Spleen (tissue), 11 donors: ENCODE results near the gene TMEM255B. TPM values are rescaled to one million over a fixed set of nuclear protein-coding genes. Genes with fewer than 3 reads are reported as not detected.

Source experiments
- DNase-seq: peaks from one replicate; pipeline ENCODE4 v3.0.0-alpha.2; 2020
- H3K27ac ChIP-seq, 8 donors: fragments of 200-600 bp; sonication (generic) in 7 of 8; 1 replicate in 4 of 8; 2 replicates in 4 of 8; pipeline versions ENCODE4 v1.5.0 to v1.8.0; 2016 to 2021; ENCODE audit warnings: inconsistent platforms in 4 of 8, mild to moderate bottlenecking in 4 of 8, moderate library complexity in 1 of 8
- H3K27me3 ChIP-seq, 7 donors: fragments of 200-600 bp; sonication (generic) in 6 of 7; replicated peaks in 1 of 7; 1 replicate in 4 of 7; 2 replicates in 3 of 7; pipeline versions ENCODE4 v1.5.0 to v1.8.0; 2016 to 2021; ENCODE audit warnings: inconsistent platforms in 3 of 7, mild to moderate bottlenecking in 1 of 7
- H3K36me3 ChIP-seq, 6 donors: fragments of 200-600 bp; sonication (generic) in 5 of 6; 1 replicate in 4 of 6; 2 replicates in 2 of 6; pipeline versions ENCODE4 v1.5.0 to v1.8.0; 2016 to 2021; ENCODE audit warnings: inconsistent platforms in 2 of 6
- H3K4me1 ChIP-seq, 6 donors: fragments of 200-600 bp; sonication (generic) in 5 of 6; 1 replicate in 3 of 6; 2 replicates in 3 of 6; pipeline versions ENCODE4 v1.5.0 to v1.8.0; 2016 to 2021; ENCODE audit warnings: inconsistent platforms in 3 of 6
- H3K4me3 ChIP-seq, 8 donors: fragments of 200-600 bp; sonication (generic) in 7 of 8; 1 replicate in 4 of 8; 2 replicates in 4 of 8; pipeline versions ENCODE4 v1.5.0 to v1.8.0; 2016 to 2021; ENCODE audit warnings: inconsistent platforms in 4 of 8, mild to moderate bottlenecking in 4 of 8, moderate library complexity in 2 of 8
- H3K9me3 ChIP-seq, 8 donors: fragments of 200-600 bp; sonication (generic) in 7 of 8; 1 replicate in 4 of 8; 2 replicates in 4 of 8; pipeline versions ENCODE4 v1.5.0 to v1.8.0; 2016 to 2021; ENCODE audit warnings: inconsistent platforms in 4 of 8
- CTCF ChIP-seq, 11 experiments: fragments of 200-600 bp in 7 of 11; fragments of 450-650 bp in 4 of 11; sonication (generic) in 4 of 11; IDR thresholded peaks in 8 of 11; conservative IDR thresholded peaks in 3 of 11; 1 replicate in 7 of 11; 2 replicates in 4 of 11; pipeline versions ENCODE4 v1.4.0 to v1.8.0; 2016 to 2021; ENCODE audit warnings: antibody characterized with exemption in 11 of 11, inconsistent platforms in 4 of 11, mild to moderate bottlenecking in 1 of 11
- POLR2A ChIP-seq, 3 donors: fragments of 450-650 bp; IDR thresholded peaks; one replicate each; pipeline ENCODE4 v1.5.1; 2017; ENCODE audit warnings: antibody characterized with exemption in 3 of 3, mild to moderate bottlenecking in 1 of 3
- POLR2AphosphoS5 ChIP-seq, 3 donors: sonication (generic); formaldehyde crosslinking; IDR thresholded peaks; one replicate each; pipeline ENCODE4 v1.5.1; 2017; ENCODE audit warnings: antibody characterized with exemption in 3 of 3
- WGBS, 5 donors: extraction: QIAGEN DNeasy Blood & Tissue Kit in 3 of 5; methylation state at CpG; one replicate each; pipeline versions ENCODE4 v1.1.5 to v1.1.7; 2013 to 2018; 5-methylcytosine and 5-hydroxymethylcytosine counted together
- intact Hi-C: fragments of 100-400 bp; cut with DNase I; formaldehyde crosslinking; loops from one replicate; pipeline ENCODE4 v1.15.0; 2023; ENCODE audit warnings: low total_unique reads
- polyA plus RNA-seq, 3 donors: library from polyadenylated mRNA; stranded (reverse); fragments of 200-250 nt; gene quantifications; one replicate each; pipeline ENCODE4 v1.2.1, GENCODE V29; 2013
- total RNA-seq, 7 donors: library from RNA; depleted of rRNA in 3 of 7; stranded (reverse); fragments of >200 nt in 3 of 7; fragmentation: NEBNext Ultra II Directional in 4 of 7; extraction: Animal tissue kit (Norgen Biotek cat#: 25700) in 4 of 7; gene quantifications; one replicate each; pipeline versions ENCODE4 v1.1.0 to v1.2.1, GENCODE V29; 2016 to 2021
- donor health status: healthy with polysubstance abuse.
- donor health status: DM: no; HTN: no; CAD: no; lungs with moderate emphysema.
- donor health status: DM: no; HTN: no; CAD: no.
- donor health status: Bipolar disorder and iron deficiency.
- donor health status: healthy.
- donor health status: DM: no; HTN: no; CAD: no.
- donor health status: DM: yes; HTN: yes; CAD: no.

The TMEM255B gene
- total and polyA plus RNA-seq, 10 donors, result 5.7 to 26.9 (median 12.3) TPM

- Histone ChIP-seq H3K9me3 (no peaks in the 10 kb centered on the region), H3K36me3 (peaks cover 0 to 52% (median under 1%) of the 10 kb centered on the region in 6 donors), H3K4me1 (peaks cover 6 to 83% (median 46%) of the 10 kb centered on the region in 6 donors), H3K4me3 (no peak overlapping the region), H3K27me3 (no peaks in the 10 kb centered on the region), H3K27ac (peak overlapping the region in 4 of 8 donors; percentile 33 to 53 (median 38))
- peak; percentile 75 for DNase-seq
- TF ChIP-seq POLR2AphosphoS5 (IDR thresholded peaks at IDR 0.05) (peak in 1 of 3 donors; percentile 26), CTCF (IDR thresholded peaks at IDR 0.05 in 8 of 11, conservative IDR thresholded peaks at IDR 0.05 in 3 of 11) (no peak)
- WGBS, 5 donors, result 88 to 89% (median 89%) methylated on average over 29 to 60 of the region's 60 CpGs
- intact Hi-C loops, result no loop called here
Observed at GRCh38 chr13:113817860-113818691, 59.0 kb downstream of the TMEM255B start.

GRCh38 chr13:113818700-113819295 is 59.8 kb downstream of the TMEM255B start:
- peaks cover 0 to 60% (median 2%) of the 10 kb centered on the region in 6 donors for H3K36me3 ChIP-seq
- no peaks in the 10 kb centered on the region for H3K9me3 ChIP-seq
- 95 to 96% (median 96%) methylated on average over 18 to 26 of the region's 26 CpGs for WGBS, 5 donors
- no peak overlapping the region for H3K4me3 ChIP-seq
- TF ChIP-seq POLR2A (IDR thresholded peaks at IDR 0.05), result no peak
- TF ChIP-seq CTCF (IDR thresholded peaks at IDR 0.05 in 8 of 11, conservative IDR thresholded peaks at IDR 0.05 in 3 of 11), result no peak
- TF ChIP-seq POLR2AphosphoS5 (IDR thresholded peaks at IDR 0.05), result no peak
- intact Hi-C loops, result no loop called here
- no peaks in the 10 kb centered on the region for H3K27me3 ChIP-seq
- DNase-seq, result no peak
- H3K4me1 ChIP-seq, result peaks cover 6 to 78% (median 39%) of the 10 kb centered on the region in 6 donors
- H3K27ac ChIP-seq, result no peak overlapping the region

GRCh38 chr13:113819341-113819730 is 60.3 kb downstream of the TMEM255B start:
- TF ChIP-seq POLR2A (IDR thresholded peaks at IDR 0.05) (no peak), POLR2AphosphoS5 (IDR thresholded peaks at IDR 0.05) (no peak), CTCF (IDR thresholded peaks at IDR 0.05 in 8 of 11, conservative IDR thresholded peaks at IDR 0.05 in 3 of 11) (no peak)
- H3K9me3 ChIP-seq, result no peaks in the 10 kb centered on the region
- H3K27ac ChIP-seq, result no peak overlapping the region
- H3K4me1 ChIP-seq, result peaks cover 6 to 73% (median 35%) of the 10 kb centered on the region in 6 donors
- peaks cover 0 to 61% (median 2%) of the 10 kb centered on the region in 6 donors for H3K36me3 ChIP-seq
- DNase-seq, result no peak
- 85 to 92% (median 88%) methylated on average over 11 to 13 of the region's 13 CpGs for WGBS, 5 donors
- intact Hi-C loops, result no loop called here
- H3K4me3 ChIP-seq, result no peak overlapping the region
- no peaks in the 10 kb centered on the region for H3K27me3 ChIP-seq
